Muscle of leg (tissue), 11 donors: ENCODE measurements around the gene MYOT. TPM values are rescaled to one million over a fixed set of nuclear protein-coding genes. Genes with fewer than 3 reads are reported as not detected.

Source experiments
- DNase-seq: peaks from one replicate; pipeline ENCODE4 v3.0.0; 2013
- H3K27ac ChIP-seq: one replicate; pipeline ENCODE4 v1.5.1; 2013; ENCODE audit warnings: mild to moderate bottlenecking, low read length, control low read depth
- H3K27me3 ChIP-seq: one replicate; pipeline ENCODE4 v1.6.1; 2013; ENCODE audit warnings: low read length; ENCODE audit not compliant: control insufficient read depth, insufficient read depth
- H3K36me3 ChIP-seq: one replicate; pipeline ENCODE4 v1.6.1; 2013; ENCODE audit warnings: low read length; ENCODE audit not compliant: control insufficient read depth, insufficient read depth
- H3K4me1 ChIP-seq: one replicate; pipeline ENCODE4 v1.6.1; 2013; ENCODE audit warnings: low read length; ENCODE audit not compliant: control insufficient read depth, insufficient read depth
- H3K4me3 ChIP-seq: one replicate; pipeline ENCODE4 v1.5.1; 2013; ENCODE audit warnings: low read length, control low read depth
- H3K9me3 ChIP-seq: replicated peaks from 2 replicates; pipeline ENCODE4 v1.6.1; 2013; ENCODE audit warnings: low read depth, low read length; ENCODE audit not compliant: control insufficient read depth
- WGBS: methylation state at CpG from one replicate; pipeline ENCODE4 v1.1.5; 2013; ENCODE audit warnings: missing lambda C conversion rate; ENCODE audit not compliant: insufficient coverage; 5-methylcytosine and 5-hydroxymethylcytosine counted together
- polyA plus RNA-seq, 8 donors: library from polyadenylated mRNA; unstranded; fragments of 120-200 nt; gene quantifications; one replicate each; pipeline versions ENCODE4 v1.2.1 to v1.2.3, GENCODE V29; 2013; ENCODE audit warnings: inconsistent platforms in 1 of 8, low replicate concordance in 1 of 8; ENCODE audit not compliant: insufficient read length in 8 of 8, insufficient read depth in 1 of 8
- total RNA-seq: library from RNA; stranded (reverse); fragments of 120-200 nt; gene quantifications from one replicate; pipeline ENCODE4 v1.2.4, GENCODE V29; 2013

The MYOT gene
- total and polyA plus RNA-seq, 9 donors: 125 to 257 (median 213) TPM

DNA sequence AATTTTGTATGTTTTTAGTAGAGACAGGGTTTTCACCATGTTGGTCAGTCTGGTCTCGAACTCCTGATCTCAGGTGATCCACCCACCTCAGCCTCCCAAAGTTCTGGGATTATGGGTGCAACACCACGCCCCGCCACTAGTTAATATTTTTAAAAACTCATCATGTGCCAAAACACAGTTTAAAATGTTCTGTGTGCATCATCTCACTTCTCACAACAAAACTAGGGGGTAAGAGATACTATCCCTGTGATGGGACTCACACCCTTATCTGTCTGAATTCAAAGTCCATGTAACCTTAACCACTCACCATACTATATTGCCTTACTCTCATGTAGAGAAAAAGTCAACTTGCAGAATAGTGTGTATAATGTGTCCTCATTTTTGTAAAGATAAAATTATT, 24.2 kb downstream of the MYOT start:
- Histone ChIP-seq H3K36me3 (no peaks in the 10 kb centered on the region), H3K27me3 (no peaks in the 10 kb centered on the region), H3K9me3 (no peaks in the 10 kb centered on the region), H3K4me1 (peaks cover 13% of the 10 kb centered on the region), H3K27ac (no peak overlapping the region), H3K4me3 (no peak overlapping the region)
- no peak for DNase-seq
- WGBS: no CpG with 5 or more reads among the region's 3 CpGs

- H3K4me3 ChIP-seq: no peak overlapping the region
- no peak for DNase-seq
- H3K36me3 ChIP-seq: no peaks in the 10 kb centered on the region
- peaks cover 2% of the 10 kb centered on the region for H3K4me1 ChIP-seq
- H3K27me3 ChIP-seq: no peaks in the 10 kb centered on the region
- no peaks in the 10 kb centered on the region for H3K9me3 ChIP-seq
- no peak overlapping the region for H3K27ac ChIP-seq
Observed at GRCh38 chr5:137894586-137894985, 26.9 kb downstream of the MYOT start.

GRCh38 chr5:137896560-137896959, 28.9 kb downstream of the MYOT start:
- H3K9me3 ChIP-seq: no peaks in the 10 kb centered on the region
- no peak overlapping the region for H3K27ac ChIP-seq
- H3K4me1 ChIP-seq: no peaks in the 10 kb centered on the region
- no CpG with 5 or more reads among the region's 3 CpGs for WGBS
- H3K27me3 ChIP-seq: no peaks in the 10 kb centered on the region
- H3K4me3 ChIP-seq: no peak overlapping the region
- DNase-seq: no peak
- no peaks in the 10 kb centered on the region for H3K36me3 ChIP-seq

- H3K9me3 ChIP-seq: no peaks in the 10 kb centered on the region
- H3K4me1 ChIP-seq: no peaks in the 10 kb centered on the region
- H3K4me3 ChIP-seq: no peak overlapping the region
- H3K27ac ChIP-seq: no peak overlapping the region
- DNase-seq: no peak
- no peaks in the 10 kb centered on the region for H3K36me3 ChIP-seq
- WGBS: no CpG with 5 or more reads among the region's 3 CpGs
- H3K27me3 ChIP-seq: no peaks in the 10 kb centered on the region
Observed at GRCh38 chr5:137899493-137899892, 31.8 kb downstream of the MYOT start.

- no peak overlapping the region for H3K27ac ChIP-seq
- H3K9me3 ChIP-seq: no peaks in the 10 kb centered on the region
- no peaks in the 10 kb centered on the region for H3K27me3 ChIP-seq
- no peak overlapping the region for H3K4me3 ChIP-seq
- WGBS: 78% methylated on average over 4 of the region's 5 CpGs
- H3K4me1 ChIP-seq: no peaks in the 10 kb centered on the region
- DNase-seq: no peak
- no peaks in the 10 kb centered on the region for H3K36me3 ChIP-seq
Observed at GRCh38 chr5:137901011-137901817, 33.6 kb downstream of the MYOT start.

DNA sequence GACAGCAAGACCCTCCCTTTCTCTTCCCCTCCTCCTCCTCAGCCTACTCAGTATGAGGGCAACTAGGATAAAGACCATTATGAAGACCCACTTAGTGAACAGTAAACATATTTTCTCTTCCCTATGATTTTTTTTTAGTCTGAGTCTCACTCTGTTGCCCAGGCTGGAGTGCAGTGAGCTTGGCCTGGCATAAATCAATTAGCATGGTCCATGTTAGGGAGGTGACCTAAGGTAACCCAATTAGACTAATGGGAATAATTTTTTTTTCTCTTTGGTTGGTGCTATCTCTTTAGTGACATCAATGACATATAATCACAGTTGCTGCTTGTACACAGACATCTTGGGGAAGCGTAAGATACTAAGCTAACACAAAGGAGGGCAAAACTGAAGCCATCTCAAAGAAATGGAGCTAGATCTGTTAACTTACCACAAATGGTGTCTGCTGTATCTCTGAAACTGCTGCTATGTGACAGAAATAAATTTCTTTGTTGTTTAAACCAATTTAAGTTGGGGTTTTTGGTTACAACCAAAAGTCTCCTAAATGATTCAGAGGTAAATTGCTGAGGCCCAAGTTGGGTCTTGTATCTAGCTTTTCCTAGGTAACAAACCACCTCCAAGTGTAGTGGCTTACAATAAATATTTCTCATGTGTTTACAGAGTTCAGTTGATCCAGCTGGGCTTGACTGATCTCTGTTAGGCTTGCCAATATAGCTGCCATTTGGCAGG, 34.9 kb downstream of the MYOT start:
- Histone ChIP-seq H3K4me1 (no peaks in the 10 kb centered on the region), H3K36me3 (no peaks in the 10 kb centered on the region), H3K27me3 (no peaks in the 10 kb centered on the region), H3K27ac (no peak overlapping the region), H3K9me3 (no peaks in the 10 kb centered on the region), H3K4me3 (no peak overlapping the region)
- no CpG with 5 or more reads among the region's 1 CpG for WGBS
- DNase-seq: no peak

- H3K27me3 ChIP-seq: no peaks in the 10 kb centered on the region
- no peaks in the 10 kb centered on the region for H3K4me1 ChIP-seq
- H3K9me3 ChIP-seq: peaks cover 17% of the 10 kb centered on the region
- H3K36me3 ChIP-seq: no peaks in the 10 kb centered on the region
- H3K4me3 ChIP-seq: no peak overlapping the region
- H3K27ac ChIP-seq: no peak overlapping the region
- no peak for DNase-seq
- WGBS: no CpG with 5 or more reads among the region's 2 CpGs
Observed at GRCh38 chr5:137914758-137915157, 47.1 kb downstream of the MYOT start.

- Histone ChIP-seq H3K27me3 (no peaks in the 10 kb centered on the region), H3K4me3 (no peak overlapping the region), H3K9me3 (peaks cover 17% of the 10 kb centered on the region), H3K27ac (no peak overlapping the region), H3K4me1 (no peaks in the 10 kb centered on the region), H3K36me3 (no peaks in the 10 kb centered on the region)
- no peak for DNase-seq
- no CpG with 5 or more reads among the region's 1 CpG for WGBS
Observed at GRCh38 chr5:137916923-137917322, 49.3 kb downstream of the MYOT start.

- H3K9me3 ChIP-seq: peaks cover 4% of the 10 kb centered on the region
- H3K27me3 ChIP-seq: no peaks in the 10 kb centered on the region
- H3K36me3 ChIP-seq: no peaks in the 10 kb centered on the region
- 64% methylated on average over 1 of the region's 3 CpGs for WGBS
- no peaks in the 10 kb centered on the region for H3K4me1 ChIP-seq
- H3K27ac ChIP-seq: no peak overlapping the region
- no peak for DNase-seq
- H3K4me3 ChIP-seq: no peak overlapping the region
Observed at GRCh38 chr5:137921931-137922330, 54.3 kb downstream of the MYOT start.

DNA sequence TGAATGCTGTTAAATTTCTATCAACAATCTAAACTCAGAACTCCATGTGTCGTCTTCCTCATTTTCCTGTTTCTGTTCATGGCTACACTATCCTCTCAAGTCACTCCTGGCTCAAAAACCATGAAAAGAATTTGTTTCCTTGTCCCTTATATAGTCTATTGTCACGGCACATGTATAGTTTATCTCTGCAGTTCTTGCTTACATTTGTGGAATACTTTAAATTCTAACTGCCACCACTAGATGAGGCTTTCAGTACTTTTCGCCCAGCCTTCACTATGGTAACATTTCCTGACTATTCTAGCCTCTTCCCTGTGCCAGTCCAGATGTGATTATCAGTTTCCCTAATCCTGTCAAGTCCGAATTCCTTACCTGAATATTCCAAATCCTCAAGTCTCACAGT, 56.2 kb downstream of the MYOT start:
- Histone ChIP-seq H3K36me3 (no peaks in the 10 kb centered on the region), H3K9me3 (no peaks in the 10 kb centered on the region), H3K4me3 (no peak overlapping the region), H3K4me1 (no peaks in the 10 kb centered on the region), H3K27ac (no peak overlapping the region), H3K27me3 (no peaks in the 10 kb centered on the region)
- DNase-seq: peak; percentile 4
- WGBS: 65% methylated on average over 3 of the region's 4 CpGs
